ENCODE data around the gene EPM2AIP1.

Gene EPM2AIP1

GRCh38 chr3:36944012-36944640 lies 48.8 kb downstream of the EPM2AIP1 start:
- peak overlapping the region; percentile 62 for H3K4me3 ChIP-seq (ENCODE audit: control insufficient read depth, low read depth, low read length)
- DNase-seq (ENCODE audit: low read depth): no peak

GRCh38 chr3:36943601-36944000 lies 49.3 kb downstream of the EPM2AIP1 start:
- H3K4me3 ChIP-seq (ENCODE audit: control insufficient read depth, low read depth, low read length): peak overlapping the region; percentile 62
- no peak for DNase-seq (ENCODE audit: low read depth)
- no peak for TF ChIP-seq CTCF (IDR thresholded peaks at IDR 0.05; ENCODE audit: control insufficient read depth, insufficient read depth, low read depth, low read length, missing control alignments)

More at GRCh38 chr3:36944012-36944640, 48.8 kb downstream of the EPM2AIP1 start:
- TF ChIP-seq CTCF (IDR thresholded peaks at IDR 0.05; ENCODE audit: control insufficient read depth, insufficient read depth, low read depth, low read length, missing control alignments): peak; percentile 12

GRCh38 chr3:36942638-36943248 lies 50.2 kb downstream of the EPM2AIP1 start:
- TF ChIP-seq CTCF (IDR thresholded peaks at IDR 0.05; ENCODE audit: control insufficient read depth, insufficient read depth, low read depth, low read length, missing control alignments): no peak
- H3K4me3 ChIP-seq (ENCODE audit: control insufficient read depth, low read depth, low read length): no peak overlapping the region
- DNase-seq (ENCODE audit: low read depth): no peak

- DNase-seq (ENCODE audit: low read depth): no peak
- H3K4me3 ChIP-seq (ENCODE audit: control insufficient read depth, low read depth, low read length): no peak overlapping the region
- TF ChIP-seq CTCF (IDR thresholded peaks at IDR 0.05; ENCODE audit: control insufficient read depth, insufficient read depth, low read depth, low read length, missing control alignments): no peak
Observed at GRCh38 chr3:36941658-36942057, 51.3 kb downstream of the EPM2AIP1 start.

- no peak overlapping the region for H3K4me3 ChIP-seq (ENCODE audit: control insufficient read depth, low read depth, low read length)
- TF ChIP-seq CTCF (IDR thresholded peaks at IDR 0.05; ENCODE audit: control insufficient read depth, insufficient read depth, low read depth, low read length, missing control alignments): no peak
- DNase-seq (ENCODE audit: low read depth): no peak
Observed at GRCh38 chr3:36941162-36941561, 51.8 kb downstream of the EPM2AIP1 start.

GRCh38 chr3:36937492-36937891 lies 55.4 kb downstream of the EPM2AIP1 start:
- H3K4me3 ChIP-seq (ENCODE audit: control insufficient read depth, low read depth, low read length): no peak overlapping the region
- no peak for TF ChIP-seq CTCF (IDR thresholded peaks at IDR 0.05; ENCODE audit: control insufficient read depth, insufficient read depth, low read depth, low read length, missing control alignments)
- no peak for DNase-seq (ENCODE audit: low read depth)

All from AG09309 (cell line).